HUES6 (cell line): ENCODE data around the gene SLBP.
A peak's percentile ranks its signal among the peaks of the same experiment; 100 is the strongest.

Source experiments
- H3K27ac ChIP-seq: 2 replicates; pipeline ENCODE4 v1.7.0; 2013; ENCODE audit warnings: low read depth, mild to moderate bottlenecking, low read length, inconsistent platforms
- H3K27me3 ChIP-seq: 2 replicates; pipeline ENCODE4 v1.6.1; 2013; ENCODE audit warnings: low read length; ENCODE audit not compliant: control insufficient read depth, insufficient read depth
- H3K36me3 ChIP-seq: 2 replicates; pipeline ENCODE4 v1.6.1; 2013; ENCODE audit warnings: low read length; ENCODE audit not compliant: control insufficient read depth, insufficient read depth
- H3K4me1 ChIP-seq: 2 replicates; pipeline ENCODE4 v1.6.1; 2013; ENCODE audit warnings: low read length; ENCODE audit not compliant: control insufficient read depth, insufficient read depth
- H3K4me3 ChIP-seq: 2 replicates; pipeline ENCODE4 v1.5.1; 2013; ENCODE audit warnings: low read depth, low read length
- H3K9ac ChIP-seq: one replicate; pipeline ENCODE4 v1.6.1; 2013; ENCODE audit warnings: mild to moderate bottlenecking, low read length
- H3K9me3 ChIP-seq: 2 replicates; pipeline ENCODE4 v1.6.1; 2013; ENCODE audit warnings: low read depth, low read length; ENCODE audit not compliant: control insufficient read depth, insufficient read depth

SLBP gene

DNA sequence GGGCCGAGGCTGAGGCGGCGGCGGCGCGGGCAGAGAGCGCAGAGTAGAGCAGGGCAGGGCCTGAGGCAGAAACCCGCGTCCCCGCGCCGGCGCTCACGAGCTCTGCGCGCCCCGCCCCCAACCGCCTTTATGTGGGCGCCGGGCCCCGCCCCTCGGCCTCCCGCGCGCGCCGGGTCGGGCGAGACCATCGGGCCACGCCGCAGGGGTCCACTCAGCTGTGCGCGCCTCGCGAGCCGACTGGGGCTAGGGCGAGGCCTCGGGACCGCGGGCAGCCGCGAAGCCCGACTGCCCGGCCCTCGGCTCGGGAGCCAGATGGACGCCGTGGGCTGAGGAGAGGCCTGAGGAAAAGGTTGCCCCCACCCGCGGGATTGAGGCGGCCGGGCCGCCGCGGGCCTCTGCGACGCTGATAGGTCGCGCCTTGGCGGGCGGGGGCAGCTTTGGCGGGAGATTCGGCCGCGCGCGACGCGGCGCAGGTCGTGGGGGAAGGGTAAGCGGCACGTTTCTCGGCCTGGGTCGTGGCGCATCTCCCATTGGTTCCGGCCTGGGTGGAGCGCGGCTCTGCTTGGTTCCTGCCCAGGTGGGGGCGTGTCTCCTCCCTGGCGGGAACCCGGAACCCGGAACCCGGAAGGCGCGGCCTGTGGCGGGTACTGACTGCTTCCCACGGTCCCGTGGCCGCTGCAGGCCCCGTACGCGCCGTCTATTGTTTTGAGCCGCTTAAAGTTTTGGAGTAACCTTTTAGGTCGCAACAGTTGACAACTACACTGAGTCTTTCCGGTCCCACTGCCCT, at the start of gene SLBP:
Gene SLBP, minus strand, starts transcription at position 104 of the 787 bp plus-strand sequence. CDS start 131 bp downstream, outside the sequence.
- H3K4me1 ChIP-seq, result peaks cover 11% of the 10 kb centered on the region; the same call in 1 of the 2 replicates

DNA sequence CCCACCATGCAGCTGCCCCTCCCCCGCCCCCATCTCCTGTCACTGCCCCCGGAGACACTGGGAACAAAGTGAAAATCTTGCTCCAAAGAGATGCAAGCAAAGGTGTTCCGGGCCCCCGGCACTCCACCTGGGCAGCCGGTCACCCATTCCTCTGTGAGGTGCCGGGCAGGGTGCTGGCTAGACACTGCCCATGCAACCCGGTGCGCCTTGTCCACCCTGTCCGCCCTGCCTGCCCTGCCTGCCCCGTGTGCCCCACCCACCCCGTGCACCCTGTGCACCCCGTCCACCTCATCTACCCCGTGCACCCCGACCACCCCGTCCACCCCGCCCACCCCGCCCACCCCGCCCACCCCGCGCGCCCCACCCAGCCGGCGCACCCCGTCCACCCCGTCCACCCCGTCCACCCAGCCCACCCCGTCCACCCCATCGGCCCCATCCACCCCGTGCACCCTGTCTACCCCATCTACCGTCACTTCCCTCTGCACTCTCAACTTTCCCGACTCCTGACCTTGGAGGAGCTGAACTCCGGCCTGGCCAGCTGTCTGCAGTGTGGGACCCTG, 49.1 kb upstream of the SLBP start:
- H3K27ac ChIP-seq, result no peak overlapping the region
- no peaks in the 10 kb centered on the region for H3K9me3 ChIP-seq
- no peak overlapping the region for H3K4me3 ChIP-seq
- no peaks in the 10 kb centered on the region for H3K36me3 ChIP-seq
- peaks cover 16% of the 10 kb centered on the region for H3K27me3 ChIP-seq
- no peak overlapping the region for H3K9ac ChIP-seq
- peaks cover 22% of the 10 kb centered on the region for H3K4me1 ChIP-seq

More for the DNA sequence above, at the start of gene SLBP:
- Histone ChIP-seq H3K27me3 (no peaks in the 10 kb centered on the region), H3K4me3 (peak within 1 kb of the TSS; percentile 81), H3K27ac (peak within 1 kb of the TSS; percentile 99), H3K9ac (peak within 1 kb of the TSS; percentile 99), H3K36me3 (peaks cover 22% of the 10 kb centered on the region), H3K9me3 (no peaks in the 10 kb centered on the region)

DNA sequence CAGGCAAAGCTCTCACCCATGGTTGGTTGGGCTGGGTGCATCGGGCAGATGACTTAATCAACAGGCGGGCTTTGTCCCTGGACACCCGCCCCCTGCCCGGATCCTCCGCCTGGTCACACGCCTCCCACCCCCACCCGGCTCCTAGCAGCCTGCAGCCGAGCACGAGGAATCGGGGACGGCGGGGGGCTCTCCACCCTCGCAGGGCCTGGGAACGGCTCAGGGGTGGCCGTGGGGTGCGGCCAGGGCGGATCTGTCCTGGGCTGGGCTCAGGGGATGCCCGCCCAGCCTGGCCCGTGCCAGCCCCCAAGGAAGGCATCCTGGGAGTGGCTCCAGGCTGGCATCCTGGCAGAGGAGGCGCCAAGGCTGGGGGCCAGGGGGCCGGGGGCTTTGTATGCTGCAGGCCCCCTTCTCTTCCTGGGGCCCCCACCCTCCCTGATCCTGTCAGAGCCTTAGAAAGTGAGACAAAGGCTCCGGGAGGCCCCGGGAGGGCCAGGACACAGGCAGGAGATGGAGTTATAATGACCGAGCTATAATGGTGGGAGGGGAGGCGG, 48.5 kb upstream of the SLBP start:
- H3K27ac ChIP-seq, result no peak overlapping the region
- peaks cover 16% of the 10 kb centered on the region for H3K27me3 ChIP-seq

DNA sequence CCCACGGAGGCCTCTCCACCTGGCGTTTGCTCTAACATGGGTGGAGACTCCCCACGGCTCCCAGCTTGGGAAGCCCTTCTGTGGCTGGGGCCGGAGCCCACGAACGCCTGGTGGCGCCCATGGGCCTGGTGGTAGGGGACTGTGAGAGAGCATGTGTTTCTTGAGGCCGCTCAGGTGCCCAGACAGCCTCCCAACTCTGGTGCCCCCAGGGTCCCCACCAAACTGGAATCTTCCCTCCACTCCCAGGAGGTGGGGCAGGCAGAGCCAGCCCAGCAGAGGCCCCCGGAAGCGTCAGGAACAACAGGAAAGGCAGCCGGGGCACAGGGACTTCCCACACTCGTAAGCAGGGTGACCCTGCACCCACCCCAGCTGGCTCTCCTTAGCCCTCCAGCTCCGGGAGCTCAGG, 47.7 kb upstream of the SLBP start:
- Histone ChIP-seq H3K9ac (no peak overlapping the region), H3K36me3 (no peaks in the 10 kb centered on the region), H3K4me3 (no peak overlapping the region), H3K27me3 (peaks cover 10% of the 10 kb centered on the region), H3K27ac (no peak overlapping the region), H3K9me3 (no peaks in the 10 kb centered on the region), H3K4me1 (peaks cover 10% of the 10 kb centered on the region; the same call in 1 of the 2 replicates)

More for the DNA sequence above, 48.5 kb upstream of the SLBP start:
- no peak overlapping the region for H3K9ac ChIP-seq
- H3K9me3 ChIP-seq, result no peaks in the 10 kb centered on the region
- H3K4me1 ChIP-seq, result peaks cover 16% of the 10 kb centered on the region
- no peak overlapping the region for H3K4me3 ChIP-seq
- H3K36me3 ChIP-seq, result no peaks in the 10 kb centered on the region

DNA sequence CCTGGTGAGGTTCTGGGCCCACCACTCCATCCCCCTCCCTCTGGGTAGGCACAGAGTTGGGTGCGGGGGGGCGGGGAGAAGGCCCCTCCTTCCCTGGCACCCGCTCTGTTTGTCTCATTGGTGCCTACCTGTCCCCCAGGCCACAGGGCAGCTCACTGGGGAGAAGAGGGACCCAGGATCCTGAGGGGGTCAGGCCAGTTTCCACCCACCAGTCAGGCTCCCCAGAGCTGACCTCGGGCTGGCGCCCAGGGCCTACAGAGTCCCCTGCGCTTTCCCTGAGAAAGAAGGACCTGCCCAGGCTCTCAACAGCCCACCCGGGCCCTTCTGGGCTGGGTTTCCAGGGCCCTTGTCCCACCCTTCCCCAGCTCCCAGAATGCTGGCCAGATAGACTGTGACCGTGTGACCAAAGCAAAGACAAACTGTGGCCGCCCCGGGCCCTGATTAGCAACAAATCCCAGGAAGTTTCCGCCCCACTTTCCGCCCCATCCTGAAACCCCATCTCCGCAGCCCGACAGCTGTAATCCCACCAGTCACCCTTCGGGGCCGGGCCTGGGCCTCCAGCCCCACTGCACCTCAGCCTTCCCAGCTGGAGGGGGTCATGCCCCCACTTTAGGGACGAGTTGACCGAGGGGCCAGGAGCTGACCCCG, 47.2 kb upstream of the SLBP start:
- Histone ChIP-seq H3K27ac (no peak overlapping the region), H3K9ac (no peak overlapping the region), H3K9me3 (no peaks in the 10 kb centered on the region), H3K36me3 (no peaks in the 10 kb centered on the region), H3K27me3 (peaks cover 10% of the 10 kb centered on the region), H3K4me3 (no peak overlapping the region), H3K4me1 (peaks cover 11% of the 10 kb centered on the region; the same call in 1 of the 2 replicates)

DNA sequence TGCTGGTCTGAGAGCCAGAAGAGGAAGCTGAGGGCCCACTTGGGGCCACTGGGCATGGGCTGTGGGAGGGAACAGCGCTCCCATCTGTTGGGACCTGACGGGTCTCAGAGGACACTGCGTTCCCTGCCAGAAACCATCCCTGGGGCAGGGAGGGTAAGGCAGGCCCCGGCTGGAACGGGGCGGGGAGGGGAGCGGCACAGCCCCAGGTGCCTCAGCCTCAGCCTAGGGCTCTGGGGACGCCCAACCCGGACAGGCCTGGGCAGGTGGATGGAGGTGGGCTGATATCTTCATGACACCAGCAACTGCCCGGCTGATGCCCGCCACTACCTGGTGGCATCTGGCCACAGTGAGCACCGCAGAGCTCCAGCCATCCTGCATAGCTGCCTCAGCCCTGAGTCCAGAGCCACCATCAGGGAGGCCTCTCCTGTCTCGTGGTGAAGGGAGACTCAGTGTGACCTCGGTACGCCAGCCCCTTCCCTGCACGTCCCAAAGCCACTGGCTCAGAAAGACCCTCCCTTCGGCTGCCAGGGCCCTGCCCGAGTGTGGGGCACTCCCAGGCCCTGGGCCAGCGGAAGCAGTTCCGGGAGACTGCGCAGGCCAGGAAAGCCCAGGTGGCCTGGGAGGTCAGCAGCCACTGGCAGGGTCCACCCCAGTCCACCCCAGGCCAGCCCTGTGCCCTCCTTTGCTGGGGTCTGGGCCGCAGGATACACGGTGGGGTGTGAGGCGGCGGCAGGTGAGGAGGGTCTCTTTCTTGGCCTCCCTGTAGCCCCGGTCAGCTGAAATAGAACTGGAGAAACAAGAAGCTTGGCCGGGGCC, 46.4 kb upstream of the SLBP start:
- H3K36me3 ChIP-seq, result no peaks in the 10 kb centered on the region
- H3K27ac ChIP-seq, result no peak overlapping the region
- no peaks in the 10 kb centered on the region for H3K9me3 ChIP-seq
- no peak overlapping the region for H3K9ac ChIP-seq
- peaks cover 7% of the 10 kb centered on the region for H3K27me3 ChIP-seq
- H3K4me3 ChIP-seq, result no peak overlapping the region
- H3K4me1 ChIP-seq, result peaks cover 9% of the 10 kb centered on the region; the same call in 1 of the 2 replicates

GRCh38 chr4:1757836-1758235, 45.7 kb upstream of the SLBP start:
- H3K36me3 ChIP-seq, result no peaks in the 10 kb centered on the region
- peaks cover 7% of the 10 kb centered on the region for H3K27me3 ChIP-seq
- H3K4me1 ChIP-seq, result peaks cover 9% of the 10 kb centered on the region; the same call in 1 of the 2 replicates
- H3K4me3 ChIP-seq, result no peak overlapping the region
- no peak overlapping the region for H3K9ac ChIP-seq
- no peaks in the 10 kb centered on the region for H3K9me3 ChIP-seq
- no peak overlapping the region for H3K27ac ChIP-seq

- H3K27ac ChIP-seq, result no peak overlapping the region
- peaks cover 1% of the 10 kb centered on the region; the same call in 1 of the 2 replicates for H3K27me3 ChIP-seq
- no peak overlapping the region for H3K9ac ChIP-seq
- peaks cover 16% of the 10 kb centered on the region for H3K4me1 ChIP-seq
- H3K9me3 ChIP-seq, result no peaks in the 10 kb centered on the region
- H3K4me3 ChIP-seq, result no peak overlapping the region
- H3K36me3 ChIP-seq, result no peaks in the 10 kb centered on the region
Measured at GRCh38 chr4:1756893-1757779, 45.0 kb upstream of the SLBP start.

- Histone ChIP-seq H3K9me3 (no peaks in the 10 kb centered on the region), H3K4me3 (no peak overlapping the region), H3K4me1 (peaks cover 23% of the 10 kb centered on the region), H3K9ac (no peak overlapping the region), H3K36me3 (no peaks in the 10 kb centered on the region), H3K27me3 (no peaks in the 10 kb centered on the region), H3K27ac (no peak overlapping the region)
Measured at GRCh38 chr4:1756079-1756478, 44.0 kb upstream of the SLBP start.

GRCh38 chr4:1755297-1755696, 43.2 kb upstream of the SLBP start:
- H3K9ac ChIP-seq, result no peak overlapping the region
- H3K27ac ChIP-seq, result no peak overlapping the region
- no peaks in the 10 kb centered on the region for H3K27me3 ChIP-seq
- no peak overlapping the region for H3K4me3 ChIP-seq
- no peaks in the 10 kb centered on the region for H3K36me3 ChIP-seq
- peaks cover 23% of the 10 kb centered on the region for H3K4me1 ChIP-seq
- H3K9me3 ChIP-seq, result no peaks in the 10 kb centered on the region
